Measurements from ENCODE around the gene DDX51.

Gene DDX51

GRCh38 chr12:132164426-132164825 lies 20.3 kb upstream of the DDX51 start:
- Histone ChIP-seq H3K27me3 (replicated peaks in 2 of 5; ENCODE audit: control insufficient read depth in 4 of 5, insufficient read depth in 5 of 5, low read length in 4 of 5) (peaks cover 0 to 29% (median 2%) of the 10 kb centered on the region in 5 experiments), H3K4me3 (ENCODE audit: control insufficient read depth in 1 of 7, extremely low read depth in 1 of 7, insufficient read depth in 4 of 7, low read depth in 2 of 7, low read length in 6 of 7) (no peak overlapping the region), H3K27ac (ENCODE audit: insufficient read depth in 1 of 2, low read depth in 1 of 2, low read length in 2 of 2, poor library complexity in 1 of 2, severe bottlenecking in 2 of 2) (no peak overlapping the region), H3K36me3 (ENCODE audit: control insufficient read depth in 4 of 4, insufficient read depth in 4 of 4, low read length in 3 of 4) (no peaks in the 10 kb centered on the region), H3K9me3 (ENCODE audit: control extremely low read depth in 1 of 5, control insufficient read depth in 4 of 5, insufficient read depth in 2 of 5, low read depth in 1 of 5, low read length in 4 of 5) (no peaks in the 10 kb centered on the region), H3K4me1 (ENCODE audit: control extremely low read depth in 1 of 4, control insufficient read depth in 4 of 4, insufficient read depth in 4 of 4, low read length in 3 of 4) (peaks cover 0 to 19% (median 12%) of the 10 kb centered on the region in 4 experiments)
- ChIA-PET CTCF (no interaction called here), POLR2A (no interaction called here)
- no peak for DNase-seq
- 94% methylated on average over 4 of the region's 7 CpGs for WGBS (ENCODE audit: insufficient coverage)

GRCh38 chr12:132163911-132164288 lies 19.8 kb upstream of the DDX51 start:
- H3K27me3 ChIP-seq (replicated peaks in 2 of 5; ENCODE audit: control insufficient read depth in 4 of 5, insufficient read depth in 5 of 5, low read length in 4 of 5): peaks cover 0 to 29% (median 2%) of the 10 kb centered on the region in 5 experiments
- ChIA-PET CTCF (interaction anchor here (1.9 kb wide), 1 partner anchor 10 kb away, joined by 7 read pairs; no protein-coding TSS in a partner anchor), POLR2A (no interaction called here)
- H3K36me3 ChIP-seq (ENCODE audit: control insufficient read depth in 4 of 4, insufficient read depth in 4 of 4, low read length in 3 of 4): no peaks in the 10 kb centered on the region
- H3K4me3 ChIP-seq (ENCODE audit: control insufficient read depth in 1 of 7, extremely low read depth in 1 of 7, insufficient read depth in 4 of 7, low read depth in 2 of 7, low read length in 6 of 7): no peak overlapping the region
- DNase-seq: no peak
- H3K4me1 ChIP-seq (ENCODE audit: control extremely low read depth in 1 of 4, control insufficient read depth in 4 of 4, insufficient read depth in 4 of 4, low read length in 3 of 4): peaks cover 0 to 19% (median 12%) of the 10 kb centered on the region in 4 experiments
- H3K27ac ChIP-seq (ENCODE audit: insufficient read depth in 1 of 2, low read depth in 1 of 2, low read length in 2 of 2, poor library complexity in 1 of 2, severe bottlenecking in 2 of 2): no peak overlapping the region
- WGBS (ENCODE audit: insufficient coverage): 82% methylated on average over 11 of the region's 11 CpGs
- no peaks in the 10 kb centered on the region for H3K9me3 ChIP-seq (ENCODE audit: control extremely low read depth in 1 of 5, control insufficient read depth in 4 of 5, insufficient read depth in 2 of 5, low read depth in 1 of 5, low read length in 4 of 5)

DNA sequence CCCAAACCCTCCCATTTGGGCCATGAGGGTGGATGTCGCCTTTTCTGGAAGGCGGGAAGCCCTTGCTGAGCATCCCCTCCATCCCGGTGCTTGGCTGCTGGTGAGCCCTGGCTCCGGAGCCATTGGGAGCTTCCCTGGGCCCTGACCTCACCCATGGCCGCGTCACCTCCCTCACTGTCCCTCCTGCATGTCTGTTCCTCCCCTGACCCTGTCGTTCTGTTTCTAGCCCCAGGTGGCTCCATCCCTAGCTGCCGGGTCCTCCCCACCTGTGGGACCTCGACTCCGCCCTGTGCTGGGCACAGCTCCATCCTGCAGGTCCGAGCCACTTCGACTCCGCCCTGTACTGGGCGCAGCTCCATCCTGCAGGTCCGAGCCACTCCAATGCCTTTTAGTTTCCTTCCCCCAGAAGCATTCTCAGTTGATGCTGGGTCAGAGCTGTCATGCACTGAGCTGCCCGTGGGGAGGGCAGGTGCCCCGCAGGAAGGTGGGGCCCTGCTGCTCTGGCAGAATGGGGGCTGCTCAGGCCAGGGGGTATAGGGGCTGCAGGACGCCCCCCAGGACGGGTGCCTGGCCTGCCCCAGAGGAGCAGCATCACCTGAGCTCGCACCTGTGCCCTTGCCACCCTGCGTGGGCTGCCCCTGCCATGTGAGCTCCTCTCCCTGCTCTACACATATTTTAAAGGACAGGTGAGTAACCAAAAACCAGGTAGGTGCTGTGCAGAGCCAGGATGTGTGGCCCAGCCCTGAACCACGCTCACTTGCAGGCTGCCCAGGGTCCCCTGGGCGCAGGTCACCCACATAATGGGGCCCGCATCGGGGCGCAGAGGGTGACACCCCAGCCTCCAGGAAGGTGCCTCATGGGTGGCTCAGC lies 19.2 kb upstream of the DDX51 start:
- peaks cover 0 to 19% (median 12%) of the 10 kb centered on the region in 4 experiments for H3K4me1 ChIP-seq (ENCODE audit: control extremely low read depth in 1 of 4, control insufficient read depth in 4 of 4, insufficient read depth in 4 of 4, low read length in 3 of 4)
- WGBS (ENCODE audit: insufficient coverage): 56% methylated on average over 25 of the region's 26 CpGs
- peak overlapping the region in 1 of 7 experiments; percentile 28 for H3K4me3 ChIP-seq (ENCODE audit: control insufficient read depth in 1 of 7, extremely low read depth in 1 of 7, insufficient read depth in 4 of 7, low read depth in 2 of 7, low read length in 6 of 7)
- peaks cover 0 to under 1% (median 0%) of the 10 kb centered on the region in 4 experiments for H3K36me3 ChIP-seq (ENCODE audit: control insufficient read depth in 4 of 4, insufficient read depth in 4 of 4, low read length in 3 of 4)
- H3K27me3 ChIP-seq (replicated peaks in 2 of 5; ENCODE audit: control insufficient read depth in 4 of 5, insufficient read depth in 5 of 5, low read length in 4 of 5): peaks cover 0 to 27% (median 2%) of the 10 kb centered on the region in 5 experiments
- CTCF ChIA-PET: interaction anchor here (1.2 to 2.8 kb wide), 5 partner anchors 9 to 359 kb away, joined by 3 to 11 read pairs (median 3); no protein-coding TSS in a partner anchor
- no peak for DNase-seq
- POLR2A ChIA-PET: no interaction called here
- H3K27ac ChIP-seq (ENCODE audit: insufficient read depth in 1 of 2, low read depth in 1 of 2, low read length in 2 of 2, poor library complexity in 1 of 2, severe bottlenecking in 2 of 2): no peak overlapping the region
- H3K9me3 ChIP-seq (ENCODE audit: control extremely low read depth in 1 of 5, control insufficient read depth in 4 of 5, insufficient read depth in 2 of 5, low read depth in 1 of 5, low read length in 4 of 5): no peaks in the 10 kb centered on the region

GRCh38 chr12:132162508-132163031 lies 18.5 kb upstream of the DDX51 start:
- Histone ChIP-seq H3K27ac (ENCODE audit: insufficient read depth in 1 of 2, low read depth in 1 of 2, low read length in 2 of 2, poor library complexity in 1 of 2, severe bottlenecking in 2 of 2) (no peak overlapping the region), H3K36me3 (ENCODE audit: control insufficient read depth in 4 of 4, insufficient read depth in 4 of 4, low read length in 3 of 4) (peaks cover 0 to 8% (median 3%) of the 10 kb centered on the region in 4 experiments), H3K9me3 (ENCODE audit: control extremely low read depth in 1 of 5, control insufficient read depth in 4 of 5, insufficient read depth in 2 of 5, low read depth in 1 of 5, low read length in 4 of 5) (no peaks in the 10 kb centered on the region), H3K4me1 (ENCODE audit: control extremely low read depth in 1 of 4, control insufficient read depth in 4 of 4, insufficient read depth in 4 of 4, low read length in 3 of 4) (peaks cover 0 to 16% (median 11%) of the 10 kb centered on the region in 4 experiments), H3K27me3 (replicated peaks in 2 of 5; ENCODE audit: control insufficient read depth in 4 of 5, insufficient read depth in 5 of 5, low read length in 4 of 5) (peaks cover 0 to 23% (median 2%) of the 10 kb centered on the region in 5 experiments), H3K4me3 (ENCODE audit: control insufficient read depth in 1 of 7, extremely low read depth in 1 of 7, insufficient read depth in 4 of 7, low read depth in 2 of 7, low read length in 6 of 7) (peak overlapping the region in 2 of 7 experiments; percentile 4 to 28)
- 44% methylated on average over 8 of the region's 17 CpGs for WGBS (ENCODE audit: insufficient coverage)
- POLR2A ChIA-PET: no interaction called here
- CTCF ChIA-PET: interaction anchor here (0.7 to 2.8 kb wide), 7 partner anchors 9 to 360 kb away, joined by 3 to 11 read pairs (median 3); no protein-coding TSS in a partner anchor
- DNase-seq: peak in 2 of 3 donors; percentile 61 to 73

DNA sequence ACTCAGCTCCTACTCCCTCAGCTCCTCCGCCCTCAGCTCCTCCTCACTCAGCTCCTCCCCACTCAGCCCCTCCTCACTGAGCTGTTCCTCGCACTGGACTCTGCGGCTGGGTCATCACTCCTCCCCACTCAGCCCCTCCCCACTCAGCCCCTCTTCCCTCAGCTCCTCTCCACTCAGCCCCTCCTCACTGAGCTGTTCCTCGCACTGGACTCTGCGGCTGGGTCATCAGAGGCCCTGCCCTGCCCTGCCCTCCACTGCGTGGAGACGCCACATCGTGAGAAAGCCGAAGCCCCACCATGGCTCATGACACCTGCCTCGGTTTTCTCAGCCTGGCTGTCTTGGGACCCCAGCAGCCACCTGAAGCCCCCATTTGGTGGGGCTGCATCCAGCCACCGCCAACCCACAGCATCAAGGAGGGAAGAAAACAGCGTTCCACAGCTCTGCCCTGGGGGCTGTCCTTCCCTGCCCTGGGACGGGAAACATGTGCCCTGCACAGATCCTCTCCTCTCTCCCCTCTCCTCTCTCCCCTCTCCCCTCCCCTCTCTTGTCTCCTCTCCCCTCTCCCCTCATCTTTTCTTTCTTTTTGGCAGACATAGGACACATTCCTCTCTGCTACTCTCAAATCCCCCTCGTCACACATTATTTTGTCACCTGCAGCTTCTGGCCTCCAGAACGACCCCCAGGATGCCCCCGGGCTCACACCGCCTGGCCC lies 17.8 kb upstream of the DDX51 start:
- POLR2A ChIA-PET: no interaction called here
- Histone ChIP-seq H3K27me3 (replicated peaks in 2 of 5; ENCODE audit: control insufficient read depth in 4 of 5, insufficient read depth in 5 of 5, low read length in 4 of 5) (peaks cover 0 to 23% (median 2%) of the 10 kb centered on the region in 5 experiments), H3K9me3 (ENCODE audit: control extremely low read depth in 1 of 5, control insufficient read depth in 4 of 5, insufficient read depth in 2 of 5, low read depth in 1 of 5, low read length in 4 of 5) (no peaks in the 10 kb centered on the region), H3K4me1 (ENCODE audit: control extremely low read depth in 1 of 4, control insufficient read depth in 4 of 4, insufficient read depth in 4 of 4, low read length in 3 of 4) (peaks cover 0 to 14% (median 10%) of the 10 kb centered on the region in 4 experiments), H3K4me3 (ENCODE audit: control insufficient read depth in 1 of 7, extremely low read depth in 1 of 7, insufficient read depth in 4 of 7, low read depth in 2 of 7, low read length in 6 of 7) (peak overlapping the region in 1 of 7 experiments; percentile 28), H3K27ac (ENCODE audit: insufficient read depth in 1 of 2, low read depth in 1 of 2, low read length in 2 of 2, poor library complexity in 1 of 2, severe bottlenecking in 2 of 2) (no peak overlapping the region), H3K36me3 (ENCODE audit: control insufficient read depth in 4 of 4, insufficient read depth in 4 of 4, low read length in 3 of 4) (peaks cover 0 to 12% (median 4%) of the 10 kb centered on the region in 4 experiments)
- CTCF ChIA-PET: interaction anchor here (0.7 to 2.8 kb wide), 9 partner anchors 8 to 361 kb away, joined by 3 to 11 read pairs (median 5); no protein-coding TSS in a partner anchor
- no peak for DNase-seq
- 80% methylated on average over 15 of the region's 17 CpGs for WGBS (ENCODE audit: insufficient coverage)

DNA sequence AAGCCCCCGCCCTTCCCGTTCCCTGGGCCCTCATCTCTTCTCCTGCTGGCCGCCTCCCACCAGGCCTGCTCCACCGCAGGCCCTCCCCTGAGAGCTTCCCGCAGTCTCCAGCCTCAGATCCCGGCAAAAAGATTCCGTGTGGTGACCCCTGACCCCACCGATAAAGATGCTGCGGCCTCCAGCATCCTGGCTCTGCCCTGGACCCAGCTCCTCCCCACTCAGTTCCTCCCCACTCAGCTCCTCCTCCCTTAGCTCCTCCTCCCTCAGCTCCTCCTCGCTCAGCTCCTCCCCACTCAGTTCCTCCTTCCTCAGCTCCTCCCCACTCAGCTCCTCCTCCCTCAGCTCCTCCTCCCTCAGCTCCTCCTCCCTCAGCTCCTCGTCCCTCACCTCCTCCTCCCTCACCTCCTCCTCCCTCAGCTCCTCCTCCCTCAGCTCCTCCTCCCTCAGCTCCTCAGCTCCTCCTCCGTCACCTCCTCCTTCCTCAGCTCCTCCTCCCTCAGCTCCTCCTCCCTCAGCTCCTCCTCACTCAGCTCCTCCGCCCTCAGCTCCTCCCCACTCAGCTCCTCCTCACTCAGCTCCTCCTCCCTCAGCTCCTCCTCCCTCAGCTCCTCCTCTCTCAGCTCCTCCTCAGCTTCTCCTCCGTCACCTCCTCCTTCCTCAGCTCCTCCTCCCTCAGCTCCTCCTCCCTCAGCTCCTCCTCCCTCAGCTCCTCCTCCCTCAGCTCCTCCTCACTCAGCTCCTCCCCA lies 17.1 kb upstream of the DDX51 start:
- Histone ChIP-seq H3K4me3 (ENCODE audit: control insufficient read depth in 1 of 7, extremely low read depth in 1 of 7, insufficient read depth in 4 of 7, low read depth in 2 of 7, low read length in 6 of 7) (no peak overlapping the region), H3K27me3 (replicated peaks in 2 of 5; ENCODE audit: control insufficient read depth in 4 of 5, insufficient read depth in 5 of 5, low read length in 4 of 5) (peaks cover 0 to 23% (median 2%) of the 10 kb centered on the region in 5 experiments), H3K27ac (ENCODE audit: insufficient read depth in 1 of 2, low read depth in 1 of 2, low read length in 2 of 2, poor library complexity in 1 of 2, severe bottlenecking in 2 of 2) (no peak overlapping the region), H3K36me3 (ENCODE audit: control insufficient read depth in 4 of 4, insufficient read depth in 4 of 4, low read length in 3 of 4) (peaks cover 0 to 20% (median 4%) of the 10 kb centered on the region in 4 experiments), H3K4me1 (ENCODE audit: control extremely low read depth in 1 of 4, control insufficient read depth in 4 of 4, insufficient read depth in 4 of 4, low read length in 3 of 4) (peaks cover 0 to 14% (median 10%) of the 10 kb centered on the region in 4 experiments), H3K9me3 (ENCODE audit: control extremely low read depth in 1 of 5, control insufficient read depth in 4 of 5, insufficient read depth in 2 of 5, low read depth in 1 of 5, low read length in 4 of 5) (peaks cover 0 to 3% (median 0%) of the 10 kb centered on the region in 5 experiments)
- 83% methylated on average over 9 of the region's 14 CpGs for WGBS (ENCODE audit: insufficient coverage)
- ChIA-PET POLR2A (interaction anchor here (0.7 kb wide), 1 partner anchor 431 kb away, joined by 4 read pairs; no protein-coding TSS in a partner anchor), CTCF (interaction anchor here (0.7 to 2.8 kb wide), 7 partner anchors 9 to 328 kb away, joined by 4 to 11 read pairs (median 5); no protein-coding TSS in a partner anchor)
- peak in 1 of 3 donors; percentile 33 for DNase-seq
